Muscle layer of colon (tissue), 2 donors: ENCODE results near the gene KCTD15.
"Not testable (repeated sequence)": the region's sequence is repeated elsewhere in the genome, so short reads cannot be mapped to it uniquely, and the experiment has no call there.

Experiments used
- H3K27ac ChIP-seq: one replicate; pipeline ENCODE4 v1.7.0; 2013; ENCODE audit warnings: low read depth, mild to moderate bottlenecking, low read length, moderate library complexity
- H3K27me3 ChIP-seq, 2 donors: one replicate each; pipeline ENCODE4 v1.7.0; 2013; ENCODE audit warnings: low read length in 2 of 2, mild to moderate bottlenecking in 2 of 2; ENCODE audit not compliant: insufficient read depth in 2 of 2, control insufficient read depth in 1 of 2
- H3K36me3 ChIP-seq: one replicate; pipeline ENCODE4 v1.7.0; 2013; ENCODE audit warnings: mild to moderate bottlenecking, low read length; ENCODE audit not compliant: insufficient read depth
- H3K4me1 ChIP-seq: one replicate; pipeline ENCODE4 v1.7.0; 2013; ENCODE audit warnings: mild to moderate bottlenecking, low read length; ENCODE audit not compliant: insufficient read depth
- H3K4me3 ChIP-seq, 2 donors: one replicate each; pipeline ENCODE4 v1.7.0; 2013; ENCODE audit warnings: low read length in 2 of 2, low read depth in 1 of 2, mild to moderate bottlenecking in 1 of 2, moderate library complexity in 1 of 2
- H3K9ac ChIP-seq: one replicate; pipeline ENCODE4 v1.7.0; 2013; ENCODE audit warnings: low read length
- H3K9me3 ChIP-seq: one replicate; pipeline ENCODE4 v1.7.0; 2013; ENCODE audit warnings: mild to moderate bottlenecking, low read length
- donor health status: abdominal sarcoma.
- donor health status: Adenocarcinoma of cecum.

KCTD15 gene

GRCh38 chr19:33810821-33811220, 14.2 kb downstream of the KCTD15 start:
- H3K4me3 ChIP-seq, result no peak overlapping the region
- peaks cover 37% of the 10 kb centered on the region for H3K36me3 ChIP-seq
- peaks cover 4% of the 10 kb centered on the region for H3K4me1 ChIP-seq
- no peaks in the 10 kb centered on the region for H3K9me3 ChIP-seq
- no peaks in the 10 kb centered on the region for H3K27me3 ChIP-seq
- no peak overlapping the region for H3K27ac ChIP-seq
- H3K9ac ChIP-seq, result no peak overlapping the region

GRCh38 chr19:33811246-33811645, 14.6 kb downstream of the KCTD15 start:
- Histone ChIP-seq H3K9ac (no peak overlapping the region), H3K27ac (no peak overlapping the region), H3K36me3 (peaks cover 37% of the 10 kb centered on the region), H3K4me3 (no peak overlapping the region), H3K9me3 (no peaks in the 10 kb centered on the region), H3K27me3 (no peaks in the 10 kb centered on the region), H3K4me1 (peaks cover 4% of the 10 kb centered on the region)

GRCh38 chr19:33811736-33812387, 15.2 kb downstream of the KCTD15 start:
- Histone ChIP-seq H3K9me3 (no peaks in the 10 kb centered on the region), H3K27ac (no peak overlapping the region), H3K36me3 (peaks cover 32% of the 10 kb centered on the region), H3K4me1 (peaks cover 4% of the 10 kb centered on the region), H3K27me3 (no peaks in the 10 kb centered on the region), H3K4me3 (no peak overlapping the region), H3K9ac (no peak overlapping the region)

- Histone ChIP-seq H3K4me1 (peaks cover 4% of the 10 kb centered on the region), H3K9ac (no peak overlapping the region), H3K4me3 (no peak overlapping the region), H3K27me3 (no peaks in the 10 kb centered on the region), H3K9me3 (no peaks in the 10 kb centered on the region), H3K36me3 (peaks cover 25% of the 10 kb centered on the region), H3K27ac (no peak overlapping the region)
These were observed 16.0 kb downstream of the KCTD15 start for GRCh38 chr19:33812388-33813330.

- Histone ChIP-seq H3K27ac (no peak overlapping the region), H3K9me3 (no peaks in the 10 kb centered on the region), H3K27me3 (no peaks in the 10 kb centered on the region), H3K4me1 (peaks cover 4% of the 10 kb centered on the region), H3K36me3 (peaks cover 17% of the 10 kb centered on the region), H3K4me3 (no peak overlapping the region), H3K9ac (no peak overlapping the region)
These were observed 16.9 kb downstream of the KCTD15 start for GRCh38 chr19:33813391-33814101.

GRCh38 chr19:33814181-33815165, 17.8 kb downstream of the KCTD15 start:
- Histone ChIP-seq H3K4me3 (no peak overlapping the region), H3K9ac (no peak overlapping the region), H3K9me3 (no peaks in the 10 kb centered on the region), H3K36me3 (peaks cover 16% of the 10 kb centered on the region), H3K27me3 (no peaks in the 10 kb centered on the region), H3K4me1 (peaks cover 5% of the 10 kb centered on the region), H3K27ac (no peak overlapping the region)

- H3K4me1 ChIP-seq, result peaks cover 8% of the 10 kb centered on the region
- H3K4me3 ChIP-seq, result no peak overlapping the region
- no peak overlapping the region for H3K27ac ChIP-seq
- no peaks in the 10 kb centered on the region for H3K9me3 ChIP-seq
- H3K27me3 ChIP-seq, result no peaks in the 10 kb centered on the region
- H3K36me3 ChIP-seq, result peaks cover 16% of the 10 kb centered on the region
- H3K9ac ChIP-seq, result no peak overlapping the region
These were observed 19.0 kb downstream of the KCTD15 start for GRCh38 chr19:33815380-33816340.

GRCh38 chr19:33818411-33818810, 21.7 kb downstream of the KCTD15 start:
- Histone ChIP-seq H3K4me1 (peaks cover 8% of the 10 kb centered on the region), H3K9ac (no peak overlapping the region), H3K36me3 (no peaks in the 10 kb centered on the region), H3K27me3 (no peaks in the 10 kb centered on the region), H3K4me3 (no peak overlapping the region), H3K9me3 (no peaks in the 10 kb centered on the region), H3K27ac (no peak overlapping the region)

- not testable (repeated sequence) for H3K9me3 ChIP-seq, H3K36me3 ChIP-seq, H3K9ac ChIP-seq, H3K4me3 ChIP-seq, H3K27ac ChIP-seq, H3K4me1 ChIP-seq, H3K27me3 ChIP-seq
These were observed 22.4 kb downstream of the KCTD15 start for GRCh38 chr19:33819078-33819477.

- Histone ChIP-seq H3K27me3 (no peaks in the 10 kb centered on the region), H3K4me1 (peaks cover 8% of the 10 kb centered on the region), H3K36me3 (no peaks in the 10 kb centered on the region), H3K9me3 (no peaks in the 10 kb centered on the region), H3K4me3 (peak overlapping the region; percentile 58 to 65), H3K27ac (no peak overlapping the region), H3K9ac (no peak overlapping the region)
These were observed 22.8 kb downstream of the KCTD15 start for GRCh38 chr19:33819506-33819879.
